Mucosa of descending colon (tissue), 3 donors: ENCODE results near the gene FBXO34. TPM values are rescaled to one million over a fixed set of nuclear protein-coding genes. Genes with fewer than 3 reads are reported as not detected.

Source experiments
- ATAC-seq: fragments of 200-7000 bp; cut with Tn5 transposase; one replicate; pipeline ENCODE4 v1.9.1; 2020; ENCODE audit warnings: mild to moderate bottlenecking, moderate library complexity
- DNase-seq, 3 donors: peaks; one replicate each; pipeline ENCODE4 v3.0.0-alpha.2; 2020
- H3K36me3 ChIP-seq: fragments of 200-600 bp; one replicate; pipeline ENCODE4 v1.8.0; 2021; ENCODE audit warnings: low read depth, mild to moderate bottlenecking
- H3K4me1 ChIP-seq: fragments of 200-600 bp; one replicate; pipeline ENCODE4 v1.8.0; 2021; ENCODE audit warnings: low read depth, mild to moderate bottlenecking
- H3K4me3 ChIP-seq: fragments of 200-600 bp; one replicate; pipeline ENCODE4 v1.8.0; 2021; ENCODE audit warnings: mild to moderate bottlenecking
- H3K9me3 ChIP-seq: fragments of 200-600 bp; one replicate; pipeline ENCODE4 v1.8.0; 2021; ENCODE audit warnings: mild to moderate bottlenecking
- CTCF ChIP-seq: fragments of 200-600 bp; IDR thresholded peaks from one replicate; pipeline ENCODE4 v1.8.0; 2022; ENCODE audit warnings: antibody characterized with exemption, mild to moderate bottlenecking
- intact Hi-C, 2 donors: fragments of 100-400 bp; cut with DNase I in 1 of 2; cut with micrococcal nuclease in 1 of 2; formaldehyde crosslinking; loops; one replicate each; pipeline versions ENCODE4 v1.11.0 to v1.11.1; 2022; cut with DNase I, micrococcal nuclease
- total RNA-seq, 3 donors: library from RNA; stranded (reverse); fragmentation: NEBNext Ultra II Directional in 2 of 3; extraction: Animal tissue kit (Norgen Biotek cat#: 25700) in 2 of 3; gene quantifications; one replicate each; pipeline versions ENCODE4 v1.2.1 to v1.2.4, GENCODE V29; 2021 to 2023
- donor health status: DM: no; HTN: no; CAD: no; lungs with moderate emphysema.
- donor health status: DM: no; HTN: no; CAD: no.
- donor health status: DM: no; HTN: yes; CAD: no.

Gene FBXO34
- total RNA-seq, 3 donors from 2014 or later: 42.2 to 76.9 (median 59.1) TPM

GRCh38 chr14:55318694-55319093 is 47.5 kb downstream of the FBXO34 start:
- TF ChIP-seq CTCF: no peak
- no peak for DNase-seq
- ATAC-seq: no peak

GRCh38 chr14:55323910-55324309 is 52.7 kb downstream of the FBXO34 start:
- no peak for ATAC-seq

More at GRCh38 chr14:55318694-55319093, 47.5 kb downstream of the FBXO34 start:
- H3K4me1 ChIP-seq: peaks cover 40% of the 10 kb centered on the region
- intact Hi-C loops: no loop called here
- H3K4me3 ChIP-seq: no peak overlapping the region
- no peaks in the 10 kb centered on the region for H3K9me3 ChIP-seq
- H3K36me3 ChIP-seq: no peaks in the 10 kb centered on the region

DNA sequence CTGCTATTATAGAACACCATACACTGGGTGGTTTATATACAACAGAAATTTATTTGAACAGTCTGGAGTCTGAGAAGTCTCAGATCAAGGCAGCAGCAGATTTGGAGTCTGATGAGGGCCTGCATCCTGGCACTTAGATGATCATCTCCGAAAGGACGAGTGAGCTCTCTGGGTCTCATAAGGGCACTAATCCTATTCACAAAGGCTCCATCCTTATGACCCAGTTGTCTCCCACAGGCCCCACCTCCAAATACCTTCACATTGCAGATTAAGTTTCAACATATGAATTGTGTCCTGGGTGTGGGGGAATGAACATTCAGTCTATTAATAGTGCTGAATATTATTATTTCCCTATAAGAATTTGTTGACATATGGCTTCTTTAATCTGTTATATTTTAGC is 53.6 kb downstream of the FBXO34 start:
- TF ChIP-seq CTCF: no peak
- DNase-seq (no peak), ATAC-seq (no peak)
- peaks cover 13% of the 10 kb centered on the region for H3K4me1 ChIP-seq
- H3K4me3 ChIP-seq: no peak overlapping the region
- H3K36me3 ChIP-seq: no peaks in the 10 kb centered on the region
- H3K9me3 ChIP-seq: no peaks in the 10 kb centered on the region
- intact Hi-C loops: no loop called here

More at GRCh38 chr14:55323910-55324309, 52.7 kb downstream of the FBXO34 start:
- intact Hi-C loops: no loop called here
- DNase-seq: no peak
- Histone ChIP-seq H3K4me3 (no peak overlapping the region), H3K4me1 (peaks cover 15% of the 10 kb centered on the region), H3K9me3 (no peaks in the 10 kb centered on the region), H3K36me3 (no peaks in the 10 kb centered on the region)
- no peak for TF ChIP-seq CTCF

- intact Hi-C loops: no loop called here
- Histone ChIP-seq H3K9me3 (no peaks in the 10 kb centered on the region), H3K36me3 (no peaks in the 10 kb centered on the region), H3K4me1 (peaks cover 12% of the 10 kb centered on the region), H3K4me3 (no peak overlapping the region)
- ATAC-seq (peak; percentile 51), DNase-seq (no peak)
- no peak for TF ChIP-seq CTCF
Observed at GRCh38 chr14:55327179-55327578, 56.0 kb downstream of the FBXO34 start.

- ATAC-seq: peak; percentile 20
- no peak for DNase-seq
- intact Hi-C loops: no loop called here
- TF ChIP-seq CTCF: no peak
- Histone ChIP-seq H3K4me1 (peaks cover 21% of the 10 kb centered on the region), H3K4me3 (no peak overlapping the region), H3K9me3 (no peaks in the 10 kb centered on the region), H3K36me3 (no peaks in the 10 kb centered on the region)
Observed at GRCh38 chr14:55328317-55328716, 57.1 kb downstream of the FBXO34 start.
